ENCODE results near the gene HCK.

HCK gene

DNA sequence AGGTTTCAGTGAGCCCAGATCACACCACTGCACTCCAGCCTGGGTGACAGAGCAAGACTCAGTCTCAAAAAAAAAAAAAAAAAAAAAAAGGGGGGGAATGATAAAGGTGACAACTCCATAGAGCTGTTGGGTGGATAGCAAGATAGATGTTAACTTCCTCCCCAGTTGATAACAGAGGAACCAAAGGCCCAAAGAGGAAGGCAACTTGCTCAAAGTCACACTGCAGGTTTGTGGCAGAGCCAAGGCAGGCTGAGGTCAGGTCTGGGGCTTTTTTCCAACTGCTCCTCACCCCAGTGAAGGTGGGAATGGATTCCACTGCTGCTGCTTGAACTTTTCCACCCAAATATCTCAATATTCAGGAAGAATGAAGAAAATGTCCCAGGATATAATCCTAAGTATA lies 26.7 kb downstream of the HCK start:
- no peak for DNase-seq (ENCODE audit: low read depth)
- H3K4me3 ChIP-seq (ENCODE audit: low read length), result no peak overlapping the region
- TF ChIP-seq CTCF (conservative IDR thresholded peaks at IDR 0.05; ENCODE audit: low read depth, low read length), result no peak

GRCh38 chr20:32079655-32080109 lies 27.6 kb downstream of the HCK start:
- no peak for TF ChIP-seq CTCF (conservative IDR thresholded peaks at IDR 0.05; ENCODE audit: low read depth, low read length)
- no peak for DNase-seq (ENCODE audit: low read depth)
- H3K4me3 ChIP-seq (ENCODE audit: low read length), result no peak overlapping the region

- no peak for TF ChIP-seq CTCF (conservative IDR thresholded peaks at IDR 0.05; ENCODE audit: low read depth, low read length)
- H3K4me3 ChIP-seq (ENCODE audit: low read length), result no peak overlapping the region
- DNase-seq (ENCODE audit: low read depth), result no peak
Measured at GRCh38 chr20:32080783-32081182, 28.7 kb downstream of the HCK start.

DNA sequence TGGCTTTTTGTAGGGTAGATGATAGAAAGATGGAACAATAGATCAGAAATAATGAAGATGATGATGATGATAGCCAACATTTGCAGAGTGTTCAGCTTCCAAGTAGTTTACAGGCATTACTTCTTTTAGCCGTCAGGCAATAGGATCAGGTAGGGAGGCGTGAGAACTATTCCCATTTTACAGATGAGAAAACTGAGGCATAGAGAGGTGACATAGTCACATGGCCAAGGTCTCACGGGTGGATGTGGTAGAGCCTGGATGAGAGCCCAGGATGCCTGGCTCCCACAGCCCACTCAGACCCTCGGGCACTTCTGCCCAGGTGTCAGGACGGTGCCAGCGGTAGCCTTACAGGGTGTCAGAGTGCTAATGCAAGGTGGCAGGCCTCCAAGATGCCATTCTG lies 31.4 kb downstream of the HCK start:
- no peak for TF ChIP-seq CTCF (conservative IDR thresholded peaks at IDR 0.05; ENCODE audit: low read depth, low read length)
- H3K4me3 ChIP-seq (ENCODE audit: low read length), result no peak overlapping the region
- DNase-seq (ENCODE audit: low read depth), result no peak

DNA sequence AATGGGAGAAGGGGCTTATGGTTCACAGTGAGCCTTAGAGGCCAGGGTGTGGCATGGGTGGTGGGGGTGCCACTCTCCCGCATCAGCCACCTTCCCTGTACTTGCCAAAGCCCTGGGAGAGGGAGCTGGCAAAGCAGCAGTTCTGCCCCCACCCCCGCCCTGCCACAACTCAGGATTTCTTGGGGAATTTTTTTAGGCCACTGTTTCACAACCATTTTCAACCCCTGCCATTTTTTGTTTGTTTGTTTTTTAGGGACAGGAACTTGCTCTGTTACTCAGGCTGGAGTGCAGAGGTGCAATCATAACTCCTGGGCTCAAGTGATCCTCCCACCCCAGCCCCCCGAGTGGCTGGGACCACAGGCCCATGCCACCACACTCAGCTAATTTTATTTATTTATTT lies 35.0 kb downstream of the HCK start:
- no peak overlapping the region for H3K4me3 ChIP-seq (ENCODE audit: low read length)
- no peak for TF ChIP-seq CTCF (conservative IDR thresholded peaks at IDR 0.05; ENCODE audit: low read depth, low read length)
- no peak for DNase-seq (ENCODE audit: low read depth)

GRCh38 chr20:32088759-32089158 lies 36.7 kb downstream of the HCK start:
- no peak overlapping the region for H3K4me3 ChIP-seq (ENCODE audit: low read length)
- no peak for TF ChIP-seq CTCF (conservative IDR thresholded peaks at IDR 0.05; ENCODE audit: low read depth, low read length)
- no peak for DNase-seq (ENCODE audit: low read depth)

DNA sequence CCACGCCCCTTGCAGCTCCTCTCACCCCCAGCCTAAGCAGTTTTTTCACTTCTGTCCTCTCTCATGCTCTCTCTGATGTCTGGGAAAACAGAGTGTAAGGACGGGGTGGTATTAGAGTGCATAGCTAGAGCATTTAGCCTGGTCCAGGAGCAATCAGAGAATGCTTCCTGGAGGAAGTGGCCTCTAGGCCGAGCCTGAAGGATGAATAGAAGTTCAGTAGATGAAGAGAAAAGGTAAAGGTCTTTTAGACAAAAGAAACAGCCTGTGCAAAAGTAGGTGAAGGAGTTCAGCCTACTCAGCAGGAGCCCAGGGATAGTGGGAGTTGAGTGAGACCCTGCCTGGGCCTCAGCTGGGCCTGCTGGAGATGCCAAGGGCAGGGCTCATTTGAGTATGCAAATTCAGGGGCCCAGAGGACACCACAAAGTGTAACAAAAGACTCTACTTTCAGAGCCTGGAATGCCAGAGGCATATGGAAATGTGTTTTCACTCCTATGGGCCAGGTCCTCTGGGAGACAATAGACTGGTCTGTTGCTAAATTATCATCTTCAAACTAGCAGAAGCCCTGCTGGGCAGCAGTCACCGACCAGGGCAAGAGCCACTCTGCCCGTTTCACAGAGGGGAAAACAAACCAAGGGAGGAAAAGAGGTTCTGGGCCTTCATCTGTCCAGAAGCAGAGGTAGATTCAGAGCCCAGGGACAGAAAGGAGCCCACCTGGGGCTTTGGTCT lies 37.8 kb downstream of the HCK start:
- DNase-seq (ENCODE audit: low read depth), result no peak
- no peak overlapping the region for H3K4me3 ChIP-seq (ENCODE audit: low read length)
- no peak for TF ChIP-seq CTCF (conservative IDR thresholded peaks at IDR 0.05; ENCODE audit: low read depth, low read length)

All from retinal pigment epithelial cell (primary cell).